ENCODE data around the gene LRRC3. TPM values are rescaled to one million over a fixed set of nuclear protein-coding genes. Genes with fewer than 3 reads are reported as not detected.

LRRC3 gene
- total and polyA plus RNA-seq, 2 of the 4 experiments (the other 2 are of a cell fraction) = under 0.01 to 0.38 TPM

- Histone ChIP-seq H2BK120ac (ENCODE audit: low read depth, low read length) (no peak overlapping the region), H3K27me3 (ENCODE audit: control insufficient read depth, insufficient read depth, low read length) (no peaks in the 10 kb centered on the region), H3K4me1 (ENCODE audit: control insufficient read depth, insufficient read depth, low read length) (no peaks in the 10 kb centered on the region), H2BK5ac (ENCODE audit: low read depth, low read length, poor library complexity, severe bottlenecking) (no peak overlapping the region), H4K20me1 (ENCODE audit: insufficient read depth, low read length) (no peaks in the 10 kb centered on the region), H3K36me3 (ENCODE audit: control insufficient read depth, insufficient read depth, low read length) (no peaks in the 10 kb centered on the region), H3K56ac (ENCODE audit: extremely low read depth, insufficient read depth, low read length) (no peak overlapping the region), H3K9me3 (ENCODE audit: control insufficient read depth, insufficient read depth, low read length) (peaks cover 36% of the 10 kb centered on the region), H2AK9ac (replicated peaks; ENCODE audit: low read depth, low read length, poor library complexity) (no peak overlapping the region), H3K14ac (replicated peaks; ENCODE audit: low read depth, low read length) (no peak overlapping the region), H2AK5ac (ENCODE audit: low read depth, low read length) (no peak overlapping the region), H2BK15ac (ENCODE audit: low read depth, low read length) (no peak overlapping the region), H2AFZ (replicated peaks; ENCODE audit: low read length, poor library complexity) (no peak overlapping the region), H3K79me1 (ENCODE audit: low read depth in 1 of 2, low read length in 2 of 2) (no peaks in the 10 kb centered on the region), H4K91ac (ENCODE audit: insufficient read depth, low read depth, low read length) (no peak overlapping the region), H3K4me3 (ENCODE audit: insufficient read depth, low read depth, low read length) (no peak overlapping the region), H3K4ac (ENCODE audit: low read depth, low read length) (no peak overlapping the region), H3K27ac (ENCODE audit: insufficient read depth, low read length) (no peak overlapping the region), H4K5ac (ENCODE audit: low read depth, low read length) (no peak overlapping the region), H3K23ac (ENCODE audit: low read depth, low read length) (no peak overlapping the region), H3K4me2 (ENCODE audit: low read depth, low read length) (no peak overlapping the region), H2BK20ac (ENCODE audit: low read depth, low read length) (no peak overlapping the region), H3K9me1 (ENCODE audit: insufficient read depth, low read length) (no peaks in the 10 kb centered on the region), H3K9ac (ENCODE audit: low read depth, low read length) (no peak overlapping the region), H4K8ac (ENCODE audit: low read depth in 2 of 2, low read length in 2 of 2) (no peak overlapping the region), H3K18ac (ENCODE audit: low read depth, low read length) (no peak overlapping the region)
- no TSS peak for BruUV-seq (replicated peaks)
- POLR2A ChIA-PET (ENCODE audit: unreplicated experiment) = no interaction called here
- intact Hi-C loops (cut with micrococcal nuclease) (no loop called here), dilution Hi-C loops (cut with HindIII; ENCODE audit: low sequenced_read_pairs, unreplicated experiment) (no loop called here), in situ Hi-C loops (cut with MboI; ENCODE audit: low sequenced_read_pairs) (no loop called here)
- DNase-seq (no peak), ATAC-seq (ENCODE audit: low read depth) (no peak)
- CTCF ChIA-PET = no interaction called here
- WGBS, 2 experiments (ENCODE audit: extremely low coverage in 2 of 2, insufficient read length in 1 of 2) = 86% methylated on average over 5 of the region's 25 CpGs; no CpG with 5 or more reads in 1 of the 2 experiments
- no peak for TF ChIP-seq RCOR1 (IDR thresholded peaks at IDR 0.05; ENCODE audit: insufficient replicate concordance, low read length)
- TF ChIP-seq POLR2A (IDR thresholded peaks at IDR 0.05; ENCODE audit: low read depth, low read length) = no peak
Measured at GRCh38 chr21:44418108-44418875, 37.0 kb upstream of the LRRC3 start.

Data from IMR-90 (cell line).